Skeletal muscle satellite cell (primary cell): ENCODE results near the gene CHM.
"Not testable (repeated sequence)": the region's sequence is repeated elsewhere in the genome, so short reads cannot be mapped to it uniquely, and the experiment has no call there.

Experiments used
- H3K27me3 ChIP-seq: 2 replicates; pipeline ENCODE4 v1.7.0; 2013; ENCODE audit warnings: low read length; ENCODE audit not compliant: control insufficient read depth, insufficient read depth
- H3K36me3 ChIP-seq: 2 replicates; pipeline ENCODE4 v1.7.0; 2013; ENCODE audit warnings: mild to moderate bottlenecking, control low read depth, low read length; ENCODE audit not compliant: insufficient read depth
- H3K4me1 ChIP-seq: 2 replicates; pipeline ENCODE4 v1.7.0; 2013; ENCODE audit warnings: low read length; ENCODE audit not compliant: control insufficient read depth, insufficient read depth
- H3K4me2 ChIP-seq: 2 replicates; pipeline ENCODE4 v1.7.0; 2013; ENCODE audit warnings: mild to moderate bottlenecking, low read length
- H3K4me3 ChIP-seq: 2 replicates; pipeline ENCODE4 v1.7.0; 2013; ENCODE audit warnings: low read length
- H3K9ac ChIP-seq: 2 replicates; pipeline ENCODE4 v1.7.0; 2013; ENCODE audit warnings: mild to moderate bottlenecking, low read depth, low read length, moderate library complexity
- H3K9me3 ChIP-seq: replicated peaks from 2 replicates; pipeline ENCODE4 v1.7.0; 2013; ENCODE audit warnings: mild to moderate bottlenecking, control low read depth, low read length

The CHM gene

GRCh38 chrX:85941275-85941674 is 106.1 kb downstream of the CHM start:
- peaks cover 4% of the 10 kb centered on the region for H3K36me3 ChIP-seq
- H3K4me2 ChIP-seq = no peak overlapping the region
- H3K4me1 ChIP-seq = no peaks in the 10 kb centered on the region
- no peak overlapping the region for H3K9ac ChIP-seq
- H3K27me3 ChIP-seq = no peaks in the 10 kb centered on the region
- H3K9me3 ChIP-seq = peaks cover 9% of the 10 kb centered on the region
- no peak overlapping the region for H3K4me3 ChIP-seq

DNA sequence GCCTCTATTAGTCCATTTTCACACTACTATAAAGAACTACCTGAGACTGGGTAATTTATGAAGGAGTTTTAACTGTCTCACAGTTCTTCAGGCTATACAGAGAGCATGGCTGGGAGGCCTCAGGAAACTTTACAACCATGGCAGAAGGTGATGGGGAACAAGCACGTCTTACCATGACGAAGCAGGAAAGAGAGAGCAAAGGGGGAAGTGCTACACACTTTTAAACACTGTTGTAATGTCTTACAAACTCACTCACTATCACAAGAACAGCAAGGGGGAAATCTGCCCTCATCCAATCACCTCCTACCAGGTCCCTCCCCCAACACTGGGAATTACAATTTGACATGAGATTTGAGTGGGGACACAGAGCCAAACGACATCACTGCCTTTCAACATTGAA is 107.4 kb downstream of the CHM start:
- not testable (repeated sequence) for H3K27me3 ChIP-seq, H3K4me2 ChIP-seq, H3K4me1 ChIP-seq, H3K9me3 ChIP-seq, H3K4me3 ChIP-seq, H3K36me3 ChIP-seq, H3K9ac ChIP-seq

DNA sequence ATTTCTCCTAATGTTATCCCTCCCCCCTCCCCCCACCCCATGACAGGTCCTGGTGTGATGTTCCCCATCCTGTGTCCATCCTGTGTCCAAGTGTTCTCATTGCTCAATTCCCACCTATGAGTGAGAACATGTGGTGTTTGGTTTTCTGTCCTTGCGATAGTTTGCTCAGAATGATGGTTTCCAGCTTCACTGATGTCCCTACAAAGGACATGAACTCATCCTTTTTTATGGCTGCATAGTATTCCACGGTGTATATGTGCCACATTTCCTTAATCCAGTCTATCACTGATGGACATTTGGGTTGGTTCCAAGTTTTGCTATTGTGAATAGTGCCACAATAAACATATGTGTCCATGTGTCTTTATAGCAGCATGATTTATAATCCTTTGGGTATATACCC is 113.0 kb downstream of the CHM start:
- H3K4me2 ChIP-seq, H3K4me3 ChIP-seq, H3K36me3 ChIP-seq, H3K27me3 ChIP-seq, H3K9ac ChIP-seq, H3K9me3 ChIP-seq, H3K4me1 ChIP-seq: not testable (repeated sequence)

DNA sequence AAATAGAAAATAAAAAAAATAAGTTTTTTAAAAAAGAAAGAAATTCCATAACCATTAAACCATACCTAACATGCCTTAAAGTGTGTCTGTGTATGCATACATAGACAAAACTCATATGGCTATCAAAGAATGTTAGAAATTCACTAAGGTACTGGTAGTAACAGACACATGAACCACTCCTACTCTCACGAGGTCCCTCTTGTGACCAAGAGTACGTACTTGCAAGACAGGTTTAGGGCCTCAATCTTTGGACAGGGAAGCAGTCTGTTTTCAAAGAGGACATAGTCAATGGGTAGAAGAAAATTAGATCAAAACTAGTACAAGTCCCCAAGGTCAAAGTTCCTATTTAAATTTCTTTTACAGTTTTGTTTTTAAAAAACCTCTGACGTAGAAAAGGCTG is 117.3 kb downstream of the CHM start:
- Histone ChIP-seq H3K9me3 (no peaks in the 10 kb centered on the region), H3K36me3 (no peaks in the 10 kb centered on the region), H3K9ac (no peak overlapping the region), H3K4me3 (no peak overlapping the region), H3K27me3 (no peaks in the 10 kb centered on the region), H3K4me1 (peaks cover 6% of the 10 kb centered on the region), H3K4me2 (no peak overlapping the region)

DNA sequence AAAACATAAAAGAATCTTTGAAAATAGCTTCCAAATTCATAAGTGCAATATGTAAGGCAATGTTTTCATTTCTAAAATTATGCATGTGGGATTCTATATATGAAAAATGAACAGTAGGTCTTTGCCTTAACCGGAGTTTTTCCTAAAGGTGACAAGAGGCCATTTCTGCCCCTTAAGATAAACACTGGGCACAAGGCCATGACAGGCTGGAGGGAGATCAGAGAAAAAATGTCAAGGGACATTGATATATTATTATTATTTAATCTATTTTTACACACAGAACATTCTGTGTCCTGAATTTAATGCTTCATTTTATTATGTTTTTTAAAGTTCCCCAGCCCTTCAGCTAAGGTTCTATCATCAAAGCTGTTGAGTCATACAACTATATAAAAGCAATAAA is 118.8 kb downstream of the CHM start:
- Histone ChIP-seq H3K9me3 (no peaks in the 10 kb centered on the region), H3K36me3 (no peaks in the 10 kb centered on the region), H3K4me2 (no peak overlapping the region), H3K4me3 (no peak overlapping the region), H3K27me3 (no peaks in the 10 kb centered on the region), H3K4me1 (peaks cover 7% of the 10 kb centered on the region), H3K9ac (no peak overlapping the region)

- Histone ChIP-seq H3K4me3 (no peak overlapping the region), H3K27me3 (no peaks in the 10 kb centered on the region), H3K9me3 (no peaks in the 10 kb centered on the region), H3K36me3 (no peaks in the 10 kb centered on the region), H3K4me1 (peaks cover 14% of the 10 kb centered on the region), H3K9ac (no peak overlapping the region), H3K4me2 (no peak overlapping the region)
Observed at GRCh38 chrX:85927740-85928139, 119.6 kb downstream of the CHM start.

- Histone ChIP-seq H3K36me3 (no peaks in the 10 kb centered on the region), H3K4me3 (no peak overlapping the region), H3K4me2 (no peak overlapping the region), H3K4me1 (peaks cover 14% of the 10 kb centered on the region), H3K27me3 (no peaks in the 10 kb centered on the region), H3K9me3 (no peaks in the 10 kb centered on the region), H3K9ac (no peak overlapping the region)
Observed at GRCh38 chrX:85922821-85923220, 124.5 kb downstream of the CHM start.

DNA sequence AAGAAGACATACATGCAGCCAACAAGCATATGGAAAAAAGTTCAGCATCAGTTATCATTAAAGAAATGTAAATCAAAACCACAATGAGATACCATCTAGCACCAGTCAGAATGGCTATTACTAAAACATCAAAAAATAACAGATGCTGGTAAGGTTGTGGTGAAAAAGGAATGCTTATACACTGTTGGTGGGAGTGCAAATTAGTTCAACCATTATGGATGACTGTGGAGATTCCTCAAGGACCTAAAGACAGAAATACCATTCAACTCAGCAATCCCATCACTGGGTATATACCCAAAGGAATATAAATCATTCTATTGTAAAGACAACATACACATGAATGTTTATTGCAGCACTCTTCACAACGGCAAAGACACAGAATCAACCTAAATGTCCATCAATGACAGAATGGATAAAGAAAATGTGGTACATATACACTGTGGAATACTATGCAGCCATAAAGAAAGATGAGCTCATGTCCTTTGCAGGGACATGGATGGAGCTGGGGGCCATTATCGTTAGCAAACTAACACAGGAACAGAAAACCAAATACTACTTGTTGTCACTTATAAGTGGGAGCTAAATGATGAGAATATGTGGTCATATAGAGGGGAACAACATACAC is 130.6 kb downstream of the CHM start:
- H3K9me3 ChIP-seq, H3K9ac ChIP-seq, H3K4me2 ChIP-seq, H3K36me3 ChIP-seq, H3K27me3 ChIP-seq, H3K4me3 ChIP-seq, H3K4me1 ChIP-seq: not testable (repeated sequence)

GRCh38 chrX:85914431-85914830 is 132.9 kb downstream of the CHM start:
- H3K4me3 ChIP-seq = no peak overlapping the region
- H3K4me1 ChIP-seq = no peaks in the 10 kb centered on the region
- H3K9me3 ChIP-seq = no peaks in the 10 kb centered on the region
- no peak overlapping the region for H3K9ac ChIP-seq
- no peaks in the 10 kb centered on the region for H3K27me3 ChIP-seq
- H3K4me2 ChIP-seq = no peak overlapping the region
- H3K36me3 ChIP-seq = no peaks in the 10 kb centered on the region

DNA sequence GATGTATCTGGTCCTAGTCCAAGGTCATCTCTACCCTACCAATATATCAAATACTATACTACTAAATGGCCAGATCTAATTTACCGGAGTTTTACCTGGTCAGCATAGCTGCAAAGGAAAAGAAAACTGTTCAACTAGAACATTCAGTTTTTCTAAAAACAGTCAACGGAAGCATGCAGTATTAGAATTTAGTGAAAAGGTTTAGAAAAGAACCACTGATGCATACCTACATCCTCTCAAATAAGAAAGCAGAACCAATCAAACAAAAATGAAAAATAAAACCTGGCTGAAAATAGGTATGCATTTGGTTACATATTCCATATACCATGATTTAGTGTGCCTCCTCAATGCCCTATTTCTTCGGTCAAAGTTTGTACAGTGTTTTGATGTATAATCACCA is 140.0 kb downstream of the CHM start:
- no peak overlapping the region for H3K4me3 ChIP-seq
- no peaks in the 10 kb centered on the region for H3K9me3 ChIP-seq
- no peak overlapping the region for H3K4me2 ChIP-seq
- H3K4me1 ChIP-seq = no peaks in the 10 kb centered on the region
- no peaks in the 10 kb centered on the region for H3K27me3 ChIP-seq
- no peak overlapping the region for H3K9ac ChIP-seq
- H3K36me3 ChIP-seq = no peaks in the 10 kb centered on the region

DNA sequence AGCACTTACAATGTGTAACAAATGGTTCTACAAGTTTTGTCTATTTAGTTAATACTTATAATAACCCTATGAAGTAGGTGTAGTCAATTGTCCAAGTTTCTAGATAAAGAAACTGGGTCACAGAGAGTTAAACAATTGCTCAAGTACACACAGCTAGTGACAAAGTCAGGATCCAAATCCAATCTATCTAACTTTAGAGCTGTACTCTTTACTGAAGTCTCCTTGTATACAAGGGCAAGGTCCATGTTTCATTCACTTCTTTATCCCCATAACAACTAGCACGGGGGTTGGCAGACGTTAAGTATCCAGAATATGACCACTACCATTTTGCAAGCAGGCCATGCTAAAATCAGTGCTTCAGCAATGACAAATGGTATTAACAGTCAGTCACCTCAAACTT is 141.0 kb downstream of the CHM start:
- Histone ChIP-seq H3K9me3 (no peaks in the 10 kb centered on the region), H3K27me3 (no peaks in the 10 kb centered on the region), H3K4me2 (no peak overlapping the region), H3K9ac (no peak overlapping the region), H3K4me1 (no peaks in the 10 kb centered on the region), H3K4me3 (no peak overlapping the region), H3K36me3 (no peaks in the 10 kb centered on the region)

DNA sequence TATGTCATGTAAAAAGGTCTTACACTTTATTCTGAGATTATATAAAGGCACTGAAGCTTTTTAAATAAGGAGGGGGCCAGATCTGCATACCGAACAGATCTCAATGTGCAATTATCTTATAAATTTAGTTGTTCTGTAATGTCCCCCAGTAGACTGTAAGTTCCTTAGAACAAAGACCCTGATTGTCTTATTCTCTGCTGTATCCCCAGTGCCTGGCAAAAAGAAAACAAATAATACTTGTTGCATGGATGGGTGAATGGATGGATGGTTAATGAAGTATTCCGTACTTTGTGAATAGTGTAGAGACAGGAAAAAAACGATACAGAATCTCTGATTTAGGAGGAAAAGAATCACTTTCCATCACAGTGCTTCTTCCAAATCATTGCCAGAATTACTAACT is 141.5 kb downstream of the CHM start:
- Histone ChIP-seq H3K9me3 (no peaks in the 10 kb centered on the region), H3K4me3 (no peak overlapping the region), H3K4me2 (no peak overlapping the region), H3K27me3 (no peaks in the 10 kb centered on the region), H3K4me1 (no peaks in the 10 kb centered on the region), H3K9ac (no peak overlapping the region), H3K36me3 (no peaks in the 10 kb centered on the region)
